HepG2 (cell line): ENCODE data around the gene SERTAD1. TPM values are rescaled to one million over a fixed set of nuclear protein-coding genes. Genes with fewer than 3 reads are reported as not detected.

Experiments
- BHLHE40 ChIP-seq: IDR thresholded peaks from 2 replicates; pipeline ENCODE4 v1.6.1; 2011; ENCODE audit warnings: low read length, improper control_type of control experiment
- IKZF1 ChIP-seq: fragments of 450-650 bp; IDR thresholded peaks from 2 replicates; pipeline ENCODE4 v1.7.1; 2016
- PHF20 ChIP-seq: sonication (generic); formaldehyde crosslinking; IDR thresholded peaks from 2 replicates; pipeline ENCODE4 v1.5.0; 2020; ENCODE audit warnings: mild to moderate bottlenecking, missing genetic modification reagents
- POLR2A ChIP-seq, 2 experiments: IDR thresholded peaks; 2 replicates each; pipeline ENCODE4 v1.6.1; 2011; ENCODE audit warnings: low read depth in 2 of 2, low read length in 2 of 2, mild to moderate bottlenecking in 1 of 2, moderate library complexity in 1 of 2; ENCODE audit not compliant: insufficient read depth in 1 of 2
- SALL1 ChIP-seq: sonication (generic); formaldehyde crosslinking; IDR thresholded peaks from 2 replicates; pipeline ENCODE4 v1.8.0; 2022; ENCODE audit warnings: mild to moderate bottlenecking, missing genetic modification reagents
- SAP130 ChIP-seq: IDR thresholded peaks from 2 replicates; pipeline ENCODE4 v1.6.1; 2016; ENCODE audit warnings: low read depth
- SNAPC2 ChIP-seq: sonication (generic); formaldehyde crosslinking; IDR thresholded peaks from 2 replicates; pipeline ENCODE4 v1.8.1; 2022; ENCODE audit warnings: mild to moderate bottlenecking, missing genetic modification reagents
- YY1 ChIP-seq: IDR thresholded peaks from 2 replicates; pipeline ENCODE4 v1.6.1; 2011; ENCODE audit warnings: low read length, low read depth, moderate library complexity, mild to moderate bottlenecking; ENCODE audit not compliant: insufficient read depth, insufficient replicate concordance
- ZMAT3 ChIP-seq: sonication (generic); formaldehyde crosslinking; conservative IDR thresholded peaks from 2 replicates; pipeline ENCODE4 v1.7.0; 2021; ENCODE audit warnings: missing genetic modification reagents
- ZMYM2 ChIP-seq: sonication (generic); formaldehyde crosslinking; IDR thresholded peaks from 2 replicates; pipeline ENCODE4 v1.8.0; 2022; ENCODE audit warnings: mild to moderate bottlenecking, missing genetic modification reagents
- ZNF10 ChIP-seq: sonication (generic); formaldehyde crosslinking; IDR thresholded peaks from 2 replicates; pipeline ENCODE4 v1.4.0; 2020; ENCODE audit warnings: mild to moderate bottlenecking, low read depth, missing genetic modification reagents, borderline replicate concordance
- ZNF12 ChIP-seq: sonication (generic); formaldehyde crosslinking; IDR thresholded peaks from 2 replicates; pipeline ENCODE4 v1.5.0; 2020; ENCODE audit warnings: missing genetic modification reagents
- ZNF264 ChIP-seq: sonication (generic); formaldehyde crosslinking; IDR thresholded peaks from 2 replicates; pipeline ENCODE4 v1.4.0; 2020; ENCODE audit warnings: missing genetic modification reagents
- ZNF350 ChIP-seq: sonication (generic); formaldehyde crosslinking; IDR thresholded peaks from 2 replicates; pipeline ENCODE4 v1.4.0; 2020; ENCODE audit warnings: mild to moderate bottlenecking, low read depth, missing genetic modification reagents, borderline replicate concordance
- ZNF446 ChIP-seq: sonication (generic); formaldehyde crosslinking; IDR thresholded peaks from 2 replicates; pipeline ENCODE4 v1.5.0; 2020; ENCODE audit warnings: mild to moderate bottlenecking, missing genetic modification reagents
- ZNF619 ChIP-seq: sonication (generic); formaldehyde crosslinking; IDR thresholded peaks from 2 replicates; pipeline ENCODE4 v1.4.0; 2020; ENCODE audit warnings: mild to moderate bottlenecking, missing genetic modification reagents
- ZNF816 ChIP-seq: sonication (generic); formaldehyde crosslinking; IDR thresholded peaks from 2 replicates; pipeline ENCODE4 v1.8.0; 2022; ENCODE audit warnings: missing genetic modification reagents, mild to moderate bottlenecking, borderline replicate concordance
- ZSCAN29 ChIP-seq: sonication (generic); formaldehyde crosslinking; conservative IDR thresholded peaks from 2 replicates; pipeline ENCODE4 v1.4.0; 2020; ENCODE audit warnings: mild to moderate bottlenecking, missing genetic modification reagents
- polyA plus RNA-seq, 8 experiments: library from polyadenylated mRNA; depleted of rRNA in 3 of 8; stranded (reverse) in 7 of 8; unstranded in 1 of 8; fragments of >200 nt; fragmentation: Illumina TruSeq in 4 of 8; extraction: Trizol in 4 of 8; gene quantifications; 2 replicates each; pipeline versions ENCODE4 v1.2.1 to v1.2.3, GENCODE V29; 2011 to 2016; ENCODE audit warnings: low read depth in 4 of 8, missing spikeins in 1 of 8, mixed read lengths in 1 of 8; ENCODE audit not compliant: insufficient read depth in 1 of 8
- total RNA-seq, 5 experiments: library from RNA; depleted of rRNA; stranded (reverse); fragments of >200 nt; fragmentation: Illumina TruSeq; extraction: Trizol; gene quantifications; 2 replicates each; pipeline ENCODE4 v1.2.3, GENCODE V29; 2016; ENCODE audit warnings: low read depth in 1 of 5
- TF ChIP-seq, protein P1 (sequence below): sonication (generic); formaldehyde crosslinking; IDR thresholded peaks from 2 replicates; pipeline ENCODE4 v1.5.0; 2020; ENCODE audit warnings: mild to moderate bottlenecking, missing genetic modification reagents, borderline replicate concordance
- TF ChIP-seq, protein P2 (sequence below): sonication (generic); formaldehyde crosslinking; IDR thresholded peaks from 2 replicates; pipeline ENCODE4 v1.4.0; 2020; ENCODE audit warnings: mild to moderate bottlenecking, missing genetic modification reagents
- TF ChIP-seq, protein P3 (sequence below): sonication (generic); formaldehyde crosslinking; IDR thresholded peaks from 2 replicates; pipeline ENCODE4 v1.9.0; 2022; ENCODE audit warnings: missing genetic modification reagents, mild to moderate bottlenecking, borderline replicate concordance

SERTAD1 gene
- total and polyA plus RNA-seq, 2 of the 13 experiments (the other 11 are each of a cell fraction or from before 2014, with no cell fraction given) = 4.3 to 4.5 TPM

DNA sequence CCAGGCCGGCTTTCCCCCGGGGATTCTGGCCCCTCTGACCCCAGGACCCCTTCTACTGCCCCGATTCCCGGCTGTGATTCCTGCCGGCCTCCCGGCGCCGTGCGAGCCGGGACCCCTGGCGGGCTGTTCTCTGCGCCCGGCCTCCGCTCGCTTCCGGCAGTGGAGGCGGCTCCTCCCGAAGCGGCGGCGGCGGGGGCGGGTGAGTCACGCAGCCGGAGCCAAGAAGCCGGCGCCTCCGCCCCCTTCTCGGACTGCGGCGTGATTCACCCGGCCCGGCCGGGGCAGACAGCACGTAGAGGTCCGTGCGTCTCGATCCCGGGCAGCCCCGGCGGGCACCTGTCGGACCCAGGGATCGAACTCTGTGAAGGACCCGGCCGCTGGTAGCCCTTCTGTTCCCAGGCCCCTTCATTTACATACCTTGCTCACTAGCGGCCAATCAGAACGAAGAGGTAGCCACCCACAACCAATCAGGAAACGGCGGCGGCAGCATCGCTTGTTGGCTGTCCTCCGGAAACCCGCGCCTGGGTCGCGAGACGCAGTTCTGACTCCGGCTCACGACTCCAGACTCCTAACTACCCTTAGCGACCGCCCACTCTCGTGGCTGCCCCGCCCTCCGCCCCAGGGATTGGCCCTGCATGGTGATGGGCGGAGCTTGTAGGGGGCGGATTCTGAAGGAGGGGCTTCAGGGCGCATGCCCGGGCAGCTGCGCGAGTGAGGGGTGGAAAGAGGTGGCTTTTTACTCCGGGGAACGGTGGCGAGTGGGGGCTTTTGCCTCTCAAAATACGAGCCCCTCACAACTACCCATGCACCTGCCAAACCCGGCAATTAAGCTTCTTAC is at the start of gene SERTAD1 (continued):
- TF ChIP-seq ZNF619 (CRISPR knock-in tag) = no peak
- peak; percentile 81 for TF ChIP-seq ZNF264
- TF ChIP-seq SAP130 (CRISPR knock-in tag) = peak; percentile 44
- TF ChIP-seq ZNF350 (CRISPR knock-in tag) = 0 out of 2 replicates have a peak, but pooled peaks have one; percentile 44
- TF ChIP-seq POLR2A (IDR thresholded peaks at IDR 0.05; ENCODE audit: insufficient read depth in 1 of 2, low read depth in 2 of 2, low read length in 2 of 2) = peak; percentile 97 to 99
- TF ChIP-seq PHF20 (CRISPR knock-in tag) = 0 out of 2 replicates have a peak, but pooled peaks have one; percentile 57
- peak; percentile 55 for TF ChIP-seq SALL1 (CRISPR knock-in tag)
- TF ChIP-seq ZMAT3 (CRISPR knock-in tag) = peak; percentile 63; the same call in 1 of the 2 replicates
- TF ChIP-seq ZNF446 (CRISPR knock-in tag) = peak; percentile 84; the same call in 1 of the 2 replicates
- 0 out of 2 replicates have a peak, but pooled peaks have one; percentile 13 for TF ChIP-seq BHLHE40
- TF ChIP-seq YY1 = peak; percentile 25
- TF ChIP-seq ZNF12 = peak; percentile 69; the same call in 1 of the 2 replicates
- 0 out of 2 replicates have a peak, but pooled peaks have one; percentile 27 for TF ChIP-seq ZMYM2 (CRISPR knock-in tag)
- TF ChIP-seq ZNF10 = no peak
- TF ChIP-seq, protein P1, sequence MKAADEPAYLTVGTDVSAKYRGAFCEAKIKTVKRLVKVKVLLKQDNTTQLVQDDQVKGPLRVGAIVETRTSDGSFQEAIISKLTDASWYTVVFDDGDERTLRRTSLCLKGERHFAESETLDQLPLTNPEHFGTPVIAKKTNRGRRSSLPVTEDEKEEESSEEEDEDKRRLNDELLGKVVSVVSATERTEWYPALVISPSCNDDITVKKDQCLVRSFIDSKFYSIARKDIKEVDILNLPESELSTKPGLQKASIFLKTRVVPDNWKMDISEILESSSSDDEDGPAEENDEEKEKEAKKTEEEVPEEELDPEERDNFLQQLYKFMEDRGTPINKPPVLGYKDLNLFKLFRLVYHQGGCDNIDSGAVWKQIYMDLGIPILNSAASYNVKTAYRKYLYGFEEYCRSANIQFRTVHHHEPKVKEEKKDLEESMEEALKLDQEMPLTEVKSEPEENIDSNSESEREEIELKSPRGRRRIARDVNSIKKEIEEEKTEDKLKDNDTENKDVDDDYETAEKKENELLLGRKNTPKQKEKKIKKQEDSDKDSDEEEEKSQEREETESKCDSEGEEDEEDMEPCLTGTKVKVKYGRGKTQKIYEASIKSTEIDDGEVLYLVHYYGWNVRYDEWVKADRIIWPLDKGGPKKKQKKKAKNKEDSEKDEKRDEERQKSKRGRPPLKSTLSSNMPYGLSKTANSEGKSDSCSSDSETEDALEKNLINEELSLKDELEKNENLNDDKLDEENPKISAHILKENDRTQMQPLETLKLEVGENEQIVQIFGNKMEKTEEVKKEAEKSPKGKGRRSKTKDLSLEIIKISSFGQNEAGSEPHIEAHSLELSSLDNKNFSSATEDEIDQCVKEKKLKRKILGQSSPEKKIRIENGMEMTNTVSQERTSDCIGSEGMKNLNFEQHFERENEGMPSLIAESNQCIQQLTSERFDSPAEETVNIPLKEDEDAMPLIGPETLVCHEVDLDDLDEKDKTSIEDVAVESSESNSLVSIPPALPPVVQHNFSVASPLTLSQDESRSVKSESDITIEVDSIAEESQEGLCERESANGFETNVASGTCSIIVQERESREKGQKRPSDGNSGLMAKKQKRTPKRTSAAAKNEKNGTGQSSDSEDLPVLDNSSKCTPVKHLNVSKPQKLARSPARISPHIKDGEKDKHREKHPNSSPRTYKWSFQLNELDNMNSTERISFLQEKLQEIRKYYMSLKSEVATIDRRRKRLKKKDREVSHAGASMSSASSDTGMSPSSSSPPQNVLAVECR = peak; percentile 73; the same call in 1 of the 2 replicates
- TF ChIP-seq ZSCAN29 (CRISPR knock-in tag) = 0 out of 2 replicates have a peak, but pooled peaks have one; percentile 41
- no peak for TF ChIP-seq IKZF1
- TF ChIP-seq ZNF816 = 0 out of 2 replicates have a peak, but pooled peaks have one; percentile 27
- TF ChIP-seq, protein P2, sequence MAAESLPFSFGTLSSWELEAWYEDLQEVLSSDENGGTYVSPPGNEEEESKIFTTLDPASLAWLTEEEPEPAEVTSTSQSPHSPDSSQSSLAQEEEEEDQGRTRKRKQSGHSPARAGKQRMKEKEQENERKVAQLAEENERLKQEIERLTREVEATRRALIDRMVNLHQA (CRISPR knock-in tag) = no peak
- TF ChIP-seq, protein P3, sequence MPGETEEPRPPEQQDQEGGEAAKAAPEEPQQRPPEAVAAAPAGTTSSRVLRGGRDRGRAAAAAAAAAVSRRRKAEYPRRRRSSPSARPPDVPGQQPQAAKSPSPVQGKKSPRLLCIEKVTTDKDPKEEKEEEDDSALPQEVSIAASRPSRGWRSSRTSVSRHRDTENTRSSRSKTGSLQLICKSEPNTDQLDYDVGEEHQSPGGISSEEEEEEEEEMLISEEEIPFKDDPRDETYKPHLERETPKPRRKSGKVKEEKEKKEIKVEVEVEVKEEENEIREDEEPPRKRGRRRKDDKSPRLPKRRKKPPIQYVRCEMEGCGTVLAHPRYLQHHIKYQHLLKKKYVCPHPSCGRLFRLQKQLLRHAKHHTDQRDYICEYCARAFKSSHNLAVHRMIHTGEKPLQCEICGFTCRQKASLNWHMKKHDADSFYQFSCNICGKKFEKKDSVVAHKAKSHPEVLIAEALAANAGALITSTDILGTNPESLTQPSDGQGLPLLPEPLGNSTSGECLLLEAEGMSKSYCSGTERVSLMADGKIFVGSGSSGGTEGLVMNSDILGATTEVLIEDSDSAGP (CRISPR knock-in tag) = peak; percentile 77; the same call in 1 of the 2 replicates
- TF ChIP-seq SNAPC2 (CRISPR knock-in tag) = peak; percentile 90; the same call in 1 of the 2 replicates
